ENCODE measurements around the gene MINDY2. TPM values are rescaled to one million over a fixed set of nuclear protein-coding genes. Genes with fewer than 3 reads are reported as not detected.

MINDY2 gene
- total RNA-seq, 6 experiments from 2014 or later, result 4.2 to 8.8 (median 5.5) TPM

GRCh38 chr15:58758141-58758540 is 13.0 kb upstream of the MINDY2 start:
- DNase-seq (no peak), ATAC-seq (peak; percentile 81 to 95 (median 92))
- H3K27ac ChIP-seq, result no peak overlapping the region
- no peak for TF ChIP-seq POLR2A (IDR thresholded peaks at IDR 0.05)
- TF ChIP-seq, protein P1, sequence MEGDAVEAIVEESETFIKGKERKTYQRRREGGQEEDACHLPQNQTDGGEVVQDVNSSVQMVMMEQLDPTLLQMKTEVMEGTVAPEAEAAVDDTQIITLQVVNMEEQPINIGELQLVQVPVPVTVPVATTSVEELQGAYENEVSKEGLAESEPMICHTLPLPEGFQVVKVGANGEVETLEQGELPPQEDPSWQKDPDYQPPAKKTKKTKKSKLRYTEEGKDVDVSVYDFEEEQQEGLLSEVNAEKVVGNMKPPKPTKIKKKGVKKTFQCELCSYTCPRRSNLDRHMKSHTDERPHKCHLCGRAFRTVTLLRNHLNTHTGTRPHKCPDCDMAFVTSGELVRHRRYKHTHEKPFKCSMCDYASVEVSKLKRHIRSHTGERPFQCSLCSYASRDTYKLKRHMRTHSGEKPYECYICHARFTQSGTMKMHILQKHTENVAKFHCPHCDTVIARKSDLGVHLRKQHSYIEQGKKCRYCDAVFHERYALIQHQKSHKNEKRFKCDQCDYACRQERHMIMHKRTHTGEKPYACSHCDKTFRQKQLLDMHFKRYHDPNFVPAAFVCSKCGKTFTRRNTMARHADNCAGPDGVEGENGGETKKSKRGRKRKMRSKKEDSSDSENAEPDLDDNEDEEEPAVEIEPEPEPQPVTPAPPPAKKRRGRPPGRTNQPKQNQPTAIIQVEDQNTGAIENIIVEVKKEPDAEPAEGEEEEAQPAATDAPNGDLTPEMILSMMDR (IDR thresholded peaks at IDR 0.05), result peak; percentile 36 to 52 (median 46)
- H3K36me3 ChIP-seq, result no peaks in the 10 kb centered on the region
- peaks cover 0 to 5% (median 0%) of the 10 kb centered on the region in 4 donors for H3K4me1 ChIP-seq
- H3K27me3 ChIP-seq, result no peaks in the 10 kb centered on the region
- intact Hi-C loops (cut with DNase I), result loop anchor here in 1 of 2 donors (10.0 kb wide), 1 partner anchor 183 kb away; no protein-coding TSS in a partner anchor
- 7% methylated on average over 3 of the region's 3 CpGs for WGBS (ENCODE audit: insufficient coverage, low coverage, low lambda C conversion rate, missing lambda C conversion rate)
- H3K9me3 ChIP-seq, result no peaks in the 10 kb centered on the region
- no peak overlapping the region for H3K4me3 ChIP-seq

- TF ChIP-seq, protein P1 (IDR thresholded peaks at IDR 0.05), result no peak
- TF ChIP-seq POLR2A (IDR thresholded peaks at IDR 0.05), result no peak
- H3K4me1 ChIP-seq, result no peaks in the 10 kb centered on the region
- intact Hi-C loops (cut with DNase I), result loop anchor here in 1 of 2 donors (10.0 kb wide), 1 partner anchor 536 kb away; no protein-coding TSS in a partner anchor
- no peaks in the 10 kb centered on the region for H3K36me3 ChIP-seq
- no peak overlapping the region for H3K4me3 ChIP-seq
- DNase-seq, result no peak
- no peaks in the 10 kb centered on the region for H3K9me3 ChIP-seq
- H3K27ac ChIP-seq, result no peak overlapping the region
- WGBS (ENCODE audit: insufficient coverage, low coverage, low lambda C conversion rate, missing lambda C conversion rate), result 79% methylated on average over 7 of the region's 7 CpGs
- H3K27me3 ChIP-seq, result no peaks in the 10 kb centered on the region
- no peak for ATAC-seq
Observed at GRCh38 chr15:58760385-58761009, 10.6 kb upstream of the MINDY2 start.

DNA sequence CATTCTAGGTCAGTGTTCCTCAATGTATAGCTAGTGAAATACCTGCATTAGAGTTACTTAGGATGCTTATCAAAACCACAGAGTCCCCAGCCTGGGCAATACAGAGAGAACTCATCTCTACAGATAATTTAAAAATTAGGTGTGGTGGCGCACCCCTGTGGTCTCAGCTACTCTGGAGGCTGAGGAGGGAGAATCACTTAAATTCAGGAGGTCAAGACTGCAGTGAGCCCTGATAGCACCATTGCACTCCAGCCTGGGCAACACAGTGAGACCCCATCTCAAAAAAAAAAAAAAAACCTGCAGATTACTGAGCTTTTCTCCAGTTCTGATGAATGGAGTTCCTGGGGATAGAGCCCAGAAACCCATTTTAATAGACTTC is 10.1 kb upstream of the MINDY2 start:
- 100% methylated on average over 1 of the region's 1 CpG for WGBS (ENCODE audit: insufficient coverage, low coverage, low lambda C conversion rate, missing lambda C conversion rate)
- DNase-seq (no peak), ATAC-seq (no peak)
- no peak overlapping the region for H3K27ac ChIP-seq
- no peaks in the 10 kb centered on the region for H3K27me3 ChIP-seq
- H3K36me3 ChIP-seq, result no peaks in the 10 kb centered on the region
- H3K4me1 ChIP-seq, result no peaks in the 10 kb centered on the region
- no peak overlapping the region for H3K4me3 ChIP-seq
- no peaks in the 10 kb centered on the region for H3K9me3 ChIP-seq
- intact Hi-C loops (cut with DNase I), result loop anchor here in 1 of 2 donors (10.0 kb wide), 1 partner anchor 536 kb away; no protein-coding TSS in a partner anchor
- TF ChIP-seq POLR2A (IDR thresholded peaks at IDR 0.05), result no peak
- TF ChIP-seq, protein P1 (IDR thresholded peaks at IDR 0.05), result no peak

- intact Hi-C loops (cut with DNase I), result loop anchor here in 1 of 2 donors (10.0 kb wide), 1 partner anchor 537 kb away; no protein-coding TSS in a partner anchor
- no peak overlapping the region for H3K27ac ChIP-seq
- DNase-seq, result no peak
- TF ChIP-seq, protein P1 (IDR thresholded peaks at IDR 0.05), result no peak
- no peak for TF ChIP-seq POLR2A (IDR thresholded peaks at IDR 0.05)
- no peak for ATAC-seq
- no peaks in the 10 kb centered on the region for H3K27me3 ChIP-seq
- H3K9me3 ChIP-seq, result no peaks in the 10 kb centered on the region
- H3K4me3 ChIP-seq, result no peak overlapping the region
- H3K4me1 ChIP-seq, result no peaks in the 10 kb centered on the region
- no peaks in the 10 kb centered on the region for H3K36me3 ChIP-seq
Observed at GRCh38 chr15:58762285-58762684, 8.8 kb upstream of the MINDY2 start.

All from right lobe of liver (tissue), 6 donors.